HG02870 (cell line): Measurements from ENCODE around the gene SIM2.

ENCODE experiments used
- ATAC-seq: cut with Tn5 transposase; IDR thresholded peaks from one replicate; pipeline ENCODE4 v1.9.1; 2021; ENCODE audit warnings: mild to moderate bottlenecking, moderate library complexity; ENCODE audit not compliant: unreplicated experiment

The SIM2 gene

DNA sequence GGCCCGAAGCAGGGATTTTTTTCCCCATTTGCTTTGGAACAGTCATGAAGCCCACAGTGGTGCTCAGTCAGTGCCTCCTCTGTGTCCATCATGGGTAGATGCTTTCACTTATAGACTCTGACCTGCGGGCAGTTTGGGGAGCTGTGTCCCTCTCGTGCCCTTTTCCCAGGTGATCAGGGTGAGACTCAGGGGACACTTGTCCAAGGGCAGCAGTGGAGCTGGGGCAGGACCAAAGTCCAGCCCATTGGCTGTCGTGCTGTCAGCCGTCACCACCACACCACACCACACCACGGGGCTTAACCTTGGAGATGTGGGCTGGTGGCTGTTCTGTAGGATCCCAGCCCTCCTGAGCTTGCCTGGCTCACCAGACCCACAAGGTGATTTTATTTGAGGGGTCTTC, 34.9 kb downstream of the SIM2 start:
- ATAC-seq = no peak

DNA sequence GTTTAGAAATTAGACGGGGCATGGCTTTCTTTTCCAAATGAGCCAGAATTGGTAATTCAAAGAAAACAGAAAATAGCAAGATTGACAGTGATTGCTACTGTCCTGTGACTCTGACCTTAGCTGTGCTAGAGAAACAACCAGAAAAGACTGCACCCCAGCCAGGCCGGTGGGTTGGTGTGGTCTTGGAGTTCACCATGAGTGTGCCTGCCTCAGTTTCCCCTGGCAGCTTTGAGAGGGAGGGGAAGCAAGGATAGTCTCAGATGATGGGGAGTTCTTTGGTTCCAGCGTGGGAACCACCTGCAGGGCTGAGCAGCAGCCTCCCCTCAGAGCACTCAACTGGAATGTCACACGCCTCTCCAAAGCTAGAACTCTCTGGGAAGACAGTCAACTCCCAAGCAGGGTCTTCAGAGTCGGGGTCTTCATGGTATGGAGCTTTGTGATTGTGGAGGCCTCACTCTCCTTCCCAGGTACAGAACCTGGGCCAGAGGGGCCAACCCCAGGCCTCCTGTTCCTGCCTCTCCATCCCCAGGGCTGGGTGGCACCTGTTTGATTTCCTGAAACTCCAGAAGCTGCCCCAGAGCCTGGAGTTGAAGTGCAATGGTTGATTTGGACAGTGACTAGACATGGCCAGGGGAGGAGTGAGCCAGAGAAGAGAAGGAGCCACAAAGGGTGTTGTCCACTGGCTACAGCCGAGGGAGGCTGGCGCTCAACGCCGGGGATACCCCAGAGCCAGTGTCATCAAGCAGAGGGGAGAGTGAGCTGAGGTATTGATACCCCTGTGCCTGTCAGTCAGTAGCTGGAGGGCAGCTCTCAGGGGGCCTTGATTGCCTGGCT, 35.7 kb downstream of the SIM2 start:
- ATAC-seq = no peak

DNA sequence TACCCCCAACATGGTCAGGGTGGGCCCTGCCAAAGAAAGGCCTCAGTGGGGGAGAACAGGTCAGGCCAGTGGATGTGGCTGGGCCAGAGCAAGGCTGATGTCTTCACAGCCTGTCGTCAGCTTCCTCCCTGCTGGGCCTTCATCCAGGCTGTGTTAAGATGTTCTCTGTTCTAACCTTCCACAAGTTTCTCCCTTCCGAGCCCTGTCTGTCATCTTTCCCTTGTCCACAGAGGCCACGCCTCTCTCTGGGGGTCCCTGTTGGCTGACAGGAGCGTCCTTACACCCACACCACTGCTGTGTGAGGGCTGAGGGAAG, 36.2 kb downstream of the SIM2 start:
- ATAC-seq = no peak

DNA sequence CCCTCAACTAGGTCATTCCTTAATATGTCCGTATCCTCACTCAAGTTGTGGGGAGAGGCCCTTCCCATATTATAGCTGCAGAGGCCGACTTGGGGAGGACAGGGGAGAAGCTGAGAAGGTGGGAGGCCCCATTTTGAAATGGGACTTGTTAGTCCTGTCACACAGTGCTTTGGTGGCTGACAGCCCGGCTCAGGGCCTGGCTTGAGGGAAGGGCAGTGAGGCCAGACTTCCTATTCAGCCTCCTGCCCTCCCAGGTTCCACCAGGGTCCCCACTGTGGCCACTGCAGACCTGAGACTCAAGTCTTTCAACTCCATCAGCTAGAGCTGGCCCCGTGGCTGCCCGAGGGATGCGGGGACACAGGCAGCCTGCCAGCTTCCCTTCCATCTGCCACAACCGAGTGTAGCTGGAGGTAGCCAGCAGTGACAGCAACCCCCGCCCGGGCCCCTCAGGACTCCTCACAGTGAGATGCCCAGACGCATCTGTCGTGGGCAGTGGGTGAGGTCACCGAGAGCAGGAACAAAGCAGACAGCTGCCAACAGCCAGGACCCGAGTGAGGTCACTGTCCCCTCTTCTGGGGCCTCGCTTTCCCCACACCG, 36.9 kb downstream of the SIM2 start:
- ATAC-seq = no peak

DNA sequence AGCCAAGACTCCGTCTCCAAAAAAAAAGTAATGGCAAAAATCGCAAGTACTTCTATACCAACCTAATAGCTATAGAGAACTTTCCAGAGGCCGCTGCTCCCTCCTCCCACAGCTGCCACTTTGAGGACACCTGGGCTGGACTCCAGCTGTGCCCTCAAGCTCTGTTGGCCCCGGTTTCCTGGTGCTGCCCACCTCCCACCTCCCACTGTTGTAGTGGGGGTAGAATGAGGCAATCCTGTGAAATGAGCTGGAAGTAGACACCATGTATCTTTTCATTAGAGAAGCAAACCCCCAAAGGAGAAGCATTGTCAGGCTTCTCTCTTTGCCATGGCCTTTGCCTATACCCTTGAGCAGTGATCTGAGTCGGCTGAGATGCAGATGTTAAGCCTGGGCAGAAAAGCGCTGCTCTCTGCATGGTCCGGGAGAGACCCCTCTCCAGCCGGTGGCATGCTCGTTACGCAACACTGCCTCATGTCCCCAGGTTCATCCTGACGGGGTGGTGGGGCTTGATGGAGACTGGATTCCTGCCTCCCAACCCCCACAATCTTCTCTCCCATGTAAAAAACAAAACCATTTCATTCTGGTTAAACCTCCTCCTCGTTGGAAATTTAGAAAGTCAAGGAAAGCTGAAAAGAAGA, 39.7 kb downstream of the SIM2 start:
- no peak for ATAC-seq

DNA sequence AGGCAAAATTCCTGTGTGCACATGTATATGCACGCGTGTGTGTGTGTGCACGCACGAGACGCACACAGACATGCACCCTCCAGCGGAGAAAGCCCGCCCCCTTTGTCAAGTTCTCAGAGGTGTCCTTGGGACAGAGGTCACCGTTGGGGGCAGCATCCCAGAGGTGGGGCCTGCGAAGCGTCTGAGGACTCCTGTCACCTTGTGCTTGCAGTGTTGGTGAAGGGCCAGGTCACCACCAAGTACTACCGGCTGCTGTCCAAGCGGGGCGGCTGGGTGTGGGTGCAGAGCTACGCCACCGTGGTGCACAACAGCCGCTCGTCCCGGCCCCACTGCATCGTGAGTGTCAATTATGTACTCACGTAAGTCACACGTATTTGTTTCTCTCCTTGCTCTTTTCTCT, 42.6 kb downstream of the SIM2 start:
- no peak for ATAC-seq

DNA sequence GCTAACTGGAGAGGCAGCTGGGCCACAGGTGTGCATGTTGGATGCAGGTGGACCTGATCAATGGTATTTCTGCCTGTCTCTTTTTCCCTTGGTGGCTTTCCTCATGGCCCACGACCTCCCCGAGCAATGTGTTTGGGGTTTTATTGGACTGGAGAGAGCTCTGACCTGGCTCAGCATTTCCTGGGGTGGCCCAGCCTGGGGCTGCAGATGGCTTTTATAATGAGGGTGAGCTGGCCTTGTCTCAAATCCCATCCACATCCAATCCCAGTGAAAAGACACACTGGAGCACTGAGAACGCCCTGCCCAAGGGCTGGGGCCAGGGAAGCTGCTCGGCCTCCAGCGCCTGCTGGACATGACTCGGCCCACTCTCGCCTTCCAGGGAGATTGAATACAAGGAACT, 44.1 kb downstream of the SIM2 start:
- ATAC-seq = no peak

DNA sequence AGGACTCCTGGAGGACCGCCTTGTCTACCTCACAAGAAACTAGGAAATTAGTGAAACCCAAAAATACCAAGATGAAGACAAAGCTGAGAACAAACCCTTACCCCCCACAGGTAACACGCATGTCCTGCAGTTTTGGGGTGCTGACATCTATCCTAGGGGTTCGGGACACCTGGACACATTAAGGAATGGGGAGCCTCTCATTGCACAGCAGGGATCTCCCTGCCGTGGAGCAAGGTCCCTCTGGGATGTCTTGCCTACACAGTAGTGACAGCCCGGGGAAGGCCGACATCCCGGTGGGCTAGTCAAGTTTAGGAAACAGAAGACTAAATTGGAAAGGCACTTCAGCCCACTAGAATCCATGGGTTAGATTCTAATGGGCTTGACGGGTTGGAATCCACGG, 44.5 kb downstream of the SIM2 start:
- ATAC-seq = no peak

DNA sequence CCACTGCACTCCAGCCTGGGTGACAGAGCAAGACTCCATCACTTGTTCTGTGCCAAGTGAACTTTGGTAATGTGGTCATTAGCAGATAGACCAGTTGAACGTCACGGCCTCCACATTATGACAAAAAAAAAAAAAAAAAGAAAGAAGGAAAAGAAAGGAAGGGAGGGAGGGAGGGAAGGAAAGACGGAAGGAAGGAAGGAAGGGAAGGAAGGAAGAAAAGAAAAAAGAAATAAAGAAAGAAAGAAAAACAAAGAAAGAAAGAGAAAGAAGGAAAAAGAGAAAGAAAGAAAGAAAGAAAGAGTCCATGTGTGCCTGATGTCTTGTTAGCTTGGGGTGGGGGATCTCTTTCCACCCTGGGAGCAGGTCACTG, 45.3 kb downstream of the SIM2 start:
- ATAC-seq = no peak

DNA sequence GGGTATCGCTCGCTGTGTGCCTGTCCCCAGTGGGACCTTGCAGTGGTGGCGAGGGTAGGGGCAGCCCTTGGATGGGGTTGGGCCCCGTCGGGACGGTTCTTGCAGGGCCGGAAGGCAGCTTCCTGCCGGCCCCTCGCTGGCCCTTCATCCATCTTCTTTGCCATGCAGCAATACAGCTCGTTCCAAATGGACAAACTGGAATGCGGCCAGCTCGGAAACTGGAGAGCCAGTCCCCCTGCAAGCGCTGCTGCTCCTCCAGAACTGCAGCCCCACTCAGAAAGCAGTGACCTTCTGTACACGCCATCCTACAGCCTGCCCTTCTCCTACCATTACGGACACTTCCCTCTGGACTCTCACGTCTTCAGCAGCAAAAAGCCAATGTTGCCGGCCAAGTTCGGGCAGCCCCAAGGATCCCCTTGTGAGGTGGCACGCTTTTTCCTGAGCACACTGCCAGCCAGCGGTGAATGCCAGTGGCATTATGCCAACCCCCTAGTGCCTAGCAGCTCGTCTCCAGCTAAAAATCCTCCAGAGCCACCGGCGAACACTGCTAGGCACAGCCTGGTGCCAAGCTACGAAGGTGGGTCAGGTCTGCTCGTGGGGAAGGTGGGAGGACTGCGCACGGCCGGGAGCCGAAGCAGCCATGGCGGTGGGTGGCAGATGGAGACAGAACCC, 45.8 kb downstream of the SIM2 start:
- no peak for ATAC-seq

DNA sequence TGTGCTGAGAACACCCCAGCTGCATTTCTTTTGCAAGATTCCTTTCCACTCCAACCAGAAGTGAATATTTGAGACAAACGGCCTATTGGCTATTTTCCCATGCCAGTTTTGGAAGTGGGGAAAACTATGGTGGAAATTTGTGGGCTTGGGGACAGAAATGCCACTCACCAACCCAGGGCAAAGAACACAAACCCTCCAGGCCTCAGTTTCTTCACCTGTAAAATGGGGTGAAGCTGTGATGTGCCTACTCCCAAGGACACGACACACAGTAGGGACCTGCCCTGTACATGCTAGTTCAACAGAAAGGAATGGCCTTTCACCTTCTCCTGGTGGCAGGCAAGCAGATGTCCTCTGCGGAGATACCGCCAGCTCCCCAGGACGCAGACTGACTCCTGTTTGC, 46.5 kb downstream of the SIM2 start:
- no peak for ATAC-seq

DNA sequence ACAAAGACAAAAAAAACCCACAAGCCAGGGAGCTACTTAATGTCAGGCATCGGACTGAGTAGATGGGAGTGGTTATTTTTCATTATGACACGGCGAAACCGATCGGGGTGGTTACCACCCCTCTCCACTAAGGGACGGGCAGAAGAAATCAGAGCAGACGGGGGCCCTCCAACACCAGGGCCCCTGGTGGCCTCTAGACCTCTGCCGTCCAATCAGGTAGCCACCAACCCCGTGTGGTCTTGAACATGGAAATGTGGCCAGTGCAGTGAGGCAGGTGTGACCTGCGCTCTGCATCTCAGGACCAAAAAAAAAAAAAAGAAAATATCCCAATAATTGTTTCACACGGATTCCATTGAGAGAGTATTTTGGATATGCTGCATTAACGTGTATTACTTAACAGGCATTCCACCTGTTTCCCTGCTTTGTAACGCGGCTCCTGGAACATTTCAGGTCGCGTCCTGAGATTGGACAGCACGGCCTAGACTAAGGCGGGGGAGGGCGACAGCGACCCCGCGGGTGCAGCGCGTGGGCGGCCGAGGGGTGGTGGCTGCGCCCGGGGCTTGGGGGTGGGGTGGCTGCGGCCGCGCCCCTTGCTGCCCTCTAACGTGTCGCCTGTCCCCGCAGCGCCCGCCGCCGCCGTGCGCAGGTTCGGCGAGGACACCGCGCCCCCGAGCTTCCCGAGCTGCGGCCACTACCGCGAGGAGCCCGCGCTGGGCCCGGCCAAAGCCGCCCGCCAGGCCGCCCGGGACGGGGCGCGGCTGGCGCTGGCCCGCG, 48.3 kb downstream of the SIM2 start:
- no peak for ATAC-seq

DNA sequence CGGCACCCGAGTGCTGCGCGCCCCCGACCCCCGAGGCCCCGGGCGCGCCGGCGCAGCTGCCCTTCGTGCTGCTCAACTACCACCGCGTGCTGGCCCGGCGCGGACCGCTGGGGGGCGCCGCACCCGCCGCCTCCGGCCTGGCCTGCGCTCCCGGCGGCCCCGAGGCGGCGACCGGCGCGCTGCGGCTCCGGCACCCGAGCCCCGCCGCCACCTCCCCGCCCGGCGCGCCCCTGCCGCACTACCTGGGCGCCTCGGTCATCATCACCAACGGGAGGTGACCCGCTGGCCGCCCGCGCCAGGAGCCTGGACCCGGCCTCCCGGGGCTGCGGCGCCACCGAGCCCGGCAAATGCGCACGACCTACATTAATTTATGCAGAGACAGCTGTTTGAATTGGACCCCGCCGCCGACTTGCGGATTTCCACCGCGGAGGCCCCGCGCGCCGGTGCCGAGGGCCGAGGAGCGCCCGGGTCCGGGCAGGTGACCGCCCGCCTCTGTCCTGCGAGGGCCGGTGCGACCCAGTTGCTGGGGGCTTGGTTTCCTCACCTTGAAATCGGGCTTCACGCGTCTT, 49.0 kb downstream of the SIM2 start:
- ATAC-seq = no peak

DNA sequence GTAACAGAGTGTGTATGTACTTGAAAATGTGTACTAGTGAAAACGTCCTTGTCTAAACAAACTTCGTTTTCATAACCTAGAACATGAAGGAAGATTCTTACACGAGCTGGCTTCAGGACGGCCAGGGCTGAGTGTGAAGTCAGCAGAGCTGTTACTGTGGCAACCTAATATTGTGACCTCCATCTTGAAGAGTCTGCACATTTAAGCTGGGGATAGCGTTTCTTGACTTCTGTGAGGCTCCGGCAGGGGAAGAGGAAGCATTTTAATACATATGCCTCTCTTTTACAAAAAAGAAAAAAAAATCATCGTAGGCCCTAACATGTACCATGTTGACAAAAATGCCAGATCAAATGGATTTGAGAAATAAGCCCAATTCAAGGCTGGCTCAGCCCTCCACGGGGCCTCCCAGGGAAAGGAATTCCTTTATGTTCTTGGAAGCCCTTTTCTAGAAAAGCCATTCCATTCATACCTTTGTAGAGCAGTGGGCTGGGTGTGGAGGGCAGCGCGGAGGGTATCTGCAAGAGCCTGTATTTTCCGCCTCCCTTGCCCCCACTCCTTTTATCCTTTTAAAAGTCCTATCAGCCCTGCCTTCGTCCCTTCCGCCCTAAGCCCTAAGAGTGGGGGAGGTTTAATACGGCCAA, 51.1 kb downstream of the SIM2 start:
- no peak for ATAC-seq

DNA sequence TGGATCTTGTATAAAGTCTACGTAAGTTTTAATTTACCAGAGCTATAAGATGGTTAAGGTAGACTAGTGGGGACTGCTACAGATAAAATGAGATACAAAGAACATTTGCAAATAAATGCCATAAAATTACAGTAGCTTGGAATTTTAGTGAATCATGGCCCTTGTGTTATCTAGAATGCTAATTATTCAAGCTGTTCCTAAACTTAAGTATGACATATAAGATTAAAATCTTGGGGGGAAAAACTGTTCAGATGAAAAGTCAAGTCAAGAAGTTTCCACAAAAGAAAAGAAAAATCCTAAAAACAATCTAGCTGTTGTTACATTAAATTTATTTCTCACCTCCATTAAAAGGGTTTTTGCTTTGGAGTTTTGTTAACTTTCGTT, 51.7 kb downstream of the SIM2 start:
- no peak for ATAC-seq

DNA sequence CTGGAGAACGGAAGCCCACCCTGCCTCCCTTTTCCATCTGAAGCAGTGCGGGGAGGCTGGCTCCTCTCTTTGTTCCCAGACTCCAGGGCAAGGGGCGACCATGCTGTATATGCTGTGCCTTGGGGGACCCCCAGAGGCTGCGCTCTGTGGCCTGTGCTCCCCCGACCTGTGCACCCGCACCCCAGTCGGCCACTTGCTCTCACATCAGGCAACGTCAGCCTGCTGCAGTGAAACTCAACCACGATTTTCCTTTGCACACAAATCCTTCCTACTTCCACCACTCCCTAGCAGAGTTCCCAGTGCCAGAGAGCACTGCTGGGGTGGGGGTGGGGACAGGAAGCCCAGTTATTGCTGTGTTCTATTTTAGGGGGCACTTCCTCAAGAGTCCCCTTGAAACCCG, 52.5 kb downstream of the SIM2 start:
- ATAC-seq = no peak

DNA sequence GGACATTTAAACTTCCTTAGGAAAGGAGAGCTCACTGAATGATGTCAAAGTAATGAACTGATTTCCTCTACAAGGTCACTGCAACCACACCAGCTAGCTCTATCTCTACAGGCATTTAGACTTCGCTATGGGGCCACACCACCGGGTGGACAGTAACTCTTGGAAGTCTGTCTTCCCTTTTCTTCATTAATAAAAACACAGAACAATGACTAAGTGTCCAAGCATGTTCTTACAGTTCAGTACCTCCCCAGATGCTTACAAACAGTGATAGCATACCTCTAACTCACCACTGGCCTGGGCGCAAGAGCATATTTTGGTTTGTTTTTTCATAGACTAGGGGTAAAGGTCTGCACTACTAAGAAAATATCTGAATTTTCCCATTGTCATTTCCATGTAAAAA, 54.6 kb downstream of the SIM2 start:
- ATAC-seq = no peak

DNA sequence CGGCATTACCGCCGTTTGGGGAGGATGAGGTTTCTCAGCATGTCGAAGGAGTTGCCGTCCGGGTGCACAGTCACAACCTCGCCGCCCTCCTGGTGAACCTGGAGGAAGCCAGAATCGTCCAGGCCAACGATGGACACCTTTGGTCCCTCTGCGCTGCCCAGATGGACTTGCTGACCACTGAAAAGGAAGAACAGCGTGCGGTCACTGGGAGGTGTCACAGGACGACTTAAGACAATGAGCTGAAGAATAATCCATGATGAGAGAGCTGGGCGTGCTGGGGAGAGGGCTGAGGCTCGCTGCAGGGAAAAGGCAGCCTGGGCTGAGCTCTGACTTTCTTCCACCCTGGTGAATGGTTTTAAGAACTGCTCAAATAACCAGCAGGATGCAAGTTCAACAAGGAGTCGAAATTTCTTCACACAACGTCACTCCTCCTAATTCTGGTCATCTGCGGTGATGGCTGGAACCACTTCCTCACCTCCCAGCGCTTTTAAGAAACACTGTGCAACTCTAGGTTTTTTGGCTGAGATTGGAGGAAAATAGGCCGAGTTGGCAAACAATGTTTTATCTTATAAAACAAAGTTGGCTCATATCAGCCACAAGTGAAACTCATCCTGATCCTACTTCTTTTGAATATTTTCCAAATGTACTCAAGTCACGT, 55.5 kb downstream of the SIM2 start:
- no peak for ATAC-seq

DNA sequence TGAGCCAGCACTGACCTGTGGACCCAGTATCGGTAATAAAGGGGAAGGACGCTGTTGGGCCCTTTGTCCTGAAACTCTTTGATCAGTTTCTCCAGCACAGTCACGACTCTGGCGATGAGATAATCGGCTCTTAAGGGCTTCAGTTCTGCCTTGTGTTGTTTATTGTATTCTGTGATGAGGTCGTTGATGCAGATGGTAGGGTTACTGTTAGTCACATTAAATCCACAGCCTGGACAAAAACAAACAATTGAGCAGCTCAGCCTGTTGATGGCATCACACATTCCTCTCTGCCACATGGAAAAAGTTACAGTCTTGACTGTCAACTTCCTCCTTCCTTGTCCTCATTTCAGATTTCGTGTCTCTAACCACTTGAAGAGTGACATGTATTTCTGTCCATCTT, 57.6 kb downstream of the SIM2 start:
- no peak for ATAC-seq

DNA sequence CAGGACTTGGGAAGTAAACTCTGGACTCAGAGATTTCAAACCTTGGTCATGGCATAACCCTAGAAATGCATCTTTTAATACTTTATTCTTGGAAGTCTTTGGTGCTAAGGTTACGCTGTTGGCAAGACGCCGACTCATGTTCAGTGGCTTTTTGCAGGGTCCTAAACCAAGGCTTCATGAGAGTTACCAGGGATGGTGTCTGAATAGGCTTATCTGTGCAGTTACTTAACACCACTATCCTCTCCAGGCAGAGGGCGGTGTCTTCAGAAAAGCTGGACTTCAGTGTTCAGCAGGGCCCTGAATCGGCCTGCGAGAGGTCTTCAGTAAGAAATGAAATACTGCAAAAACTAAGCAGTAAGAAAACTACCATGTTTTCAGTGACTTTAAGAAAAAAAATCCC, 58.3 kb downstream of the SIM2 start:
- ATAC-seq = no peak
